Natural killer cell (primary cell): Measurements from ENCODE around the gene PIBF1. TPM values are rescaled to one million over a fixed set of nuclear protein-coding genes. Genes with fewer than 3 reads are reported as not detected.

Experiments
- ATAC-seq, 3 donors: fragments of 150-1000 bp in 2 of 3; fragments of 200-7000 bp in 1 of 3; cut with Tn5 transposase; 1 replicate in 1 of 3; 2 replicates in 2 of 3; pipeline ENCODE4 v1.10.0; 2021; ENCODE audit warnings: mild to moderate bottlenecking in 2 of 3, moderate library complexity in 2 of 3
- DNase-seq, 2 donors: peaks; one replicate each; pipeline versions ENCODE4 v3.0.0 to v3.0.0-alpha.2; 2013 to 2021; ENCODE audit warnings: mixed read lengths in 1 of 2
- H3K27ac ChIP-seq: one replicate; pipeline ENCODE4 v1.5.1; 2013; ENCODE audit warnings: mild to moderate bottlenecking, low read length
- H3K27me3 ChIP-seq: one replicate; pipeline ENCODE4 v1.6.1; 2013; ENCODE audit warnings: low read length; ENCODE audit not compliant: control insufficient read depth, insufficient read depth
- H3K36me3 ChIP-seq: one replicate; pipeline ENCODE4 v1.6.1; 2013; ENCODE audit warnings: low read length; ENCODE audit not compliant: control insufficient read depth, insufficient read depth
- H3K4me1 ChIP-seq: one replicate; pipeline ENCODE4 v1.6.1; 2013; ENCODE audit warnings: low read length; ENCODE audit not compliant: control insufficient read depth, insufficient read depth
- H3K4me3 ChIP-seq: one replicate; pipeline ENCODE4 v1.5.1; 2013; ENCODE audit warnings: low read length
- H3K9me3 ChIP-seq: one replicate; pipeline ENCODE4 v1.6.1; 2013; ENCODE audit warnings: low read length; ENCODE audit not compliant: control insufficient read depth, insufficient read depth
- H3K27ac Mint-ChIP-seq, 2 donors: one replicate each; pipeline ENCODE4 v1.8.0; 2022; ENCODE audit warnings: mild to moderate bottlenecking in 2 of 2, mixed read lengths in 2 of 2, moderate library complexity in 1 of 2
- H3K27me3 Mint-ChIP-seq, 2 donors: one replicate each; pipeline ENCODE4 v1.8.0; 2022; ENCODE audit warnings: low read depth in 2 of 2, mixed read lengths in 2 of 2
- H3K36me3 Mint-ChIP-seq: one replicate; pipeline ENCODE4 v1.8.0; 2022; ENCODE audit warnings: mixed read lengths
- H3K4me1 Mint-ChIP-seq, 2 donors: one replicate each; pipeline ENCODE4 v1.8.0; 2022; ENCODE audit warnings: mixed read lengths in 2 of 2
- H3K4me3 Mint-ChIP-seq: one replicate; pipeline ENCODE4 v1.8.0; 2022; ENCODE audit warnings: mild to moderate bottlenecking, moderate library complexity, mixed read lengths
- H3K9me3 Mint-ChIP-seq, 2 donors: one replicate each; pipeline ENCODE4 v1.8.0; 2022; ENCODE audit warnings: mixed read lengths in 2 of 2
- CTCF ChIP-seq: fragments of 200-600 bp; IDR thresholded peaks from one replicate; pipeline ENCODE4 v1.8.0; 2022; ENCODE audit warnings: antibody characterized with exemption
- WGBS: methylation state at CpG from one replicate; pipeline ENCODE4 v1.1.7; 2013; ENCODE audit warnings: missing lambda C conversion rate; ENCODE audit not compliant: insufficient coverage; 5-methylcytosine and 5-hydroxymethylcytosine counted together
- intact Hi-C: fragments of 100-400 bp; cut with micrococcal nuclease; formaldehyde crosslinking; loops from one replicate; pipeline ENCODE4 v1.14.2; 2022
- total RNA-seq, 4 donors: library from RNA; stranded (reverse); fragments of 120-200 nt in 1 of 4; gene quantifications; one replicate each; pipeline versions ENCODE4 v1.2.3 to v1.2.4, GENCODE V29; 2013 to 2022

The PIBF1 gene
- total RNA-seq, 3 donors from 2014 or later (not counting 1 experiment from before 2014, with no cell fraction given): 21.9 to 37.8 (median 27.8) TPM

- Mint-ChIP-seq H3K4me3 (no peak overlapping the region), H3K27me3 (no peaks in the 10 kb centered on the region), H3K4me1 (no peaks in the 10 kb centered on the region), H3K27ac (no peak overlapping the region), H3K9me3 (no peaks in the 10 kb centered on the region), H3K36me3 (no peaks in the 10 kb centered on the region)
- ATAC-seq (no peak), DNase-seq (no peak)
- no peak for TF ChIP-seq CTCF
- intact Hi-C loops: no loop called here
- Histone ChIP-seq H3K4me3 (no peak overlapping the region), H3K4me1 (no peaks in the 10 kb centered on the region), H3K27me3 (no peaks in the 10 kb centered on the region), H3K27ac (no peak overlapping the region), H3K36me3 (no peaks in the 10 kb centered on the region), H3K9me3 (no peaks in the 10 kb centered on the region)
- 95% methylated on average over 4 of the region's 5 CpGs for WGBS
Observed at GRCh38 chr13:73025217-73026012, 243.5 kb downstream of the PIBF1 start.

- intact Hi-C loops: no loop called here
- Histone ChIP-seq H3K4me3 (no peak overlapping the region), H3K27ac (no peak overlapping the region), H3K9me3 (no peaks in the 10 kb centered on the region), H3K27me3 (no peaks in the 10 kb centered on the region), H3K36me3 (no peaks in the 10 kb centered on the region), H3K4me1 (no peaks in the 10 kb centered on the region)
- Mint-ChIP-seq H3K9me3 (no peaks in the 10 kb centered on the region), H3K27me3 (no peaks in the 10 kb centered on the region), H3K4me1 (no peaks in the 10 kb centered on the region), H3K36me3 (no peaks in the 10 kb centered on the region), H3K4me3 (no peak overlapping the region), H3K27ac (no peak overlapping the region)
- no peak for TF ChIP-seq CTCF
- DNase-seq: no peak
- no peak for ATAC-seq
- WGBS: no CpG with 5 or more reads among the region's 2 CpGs
Observed at GRCh38 chr13:73034901-73035300, 253.0 kb downstream of the PIBF1 start.

DNA sequence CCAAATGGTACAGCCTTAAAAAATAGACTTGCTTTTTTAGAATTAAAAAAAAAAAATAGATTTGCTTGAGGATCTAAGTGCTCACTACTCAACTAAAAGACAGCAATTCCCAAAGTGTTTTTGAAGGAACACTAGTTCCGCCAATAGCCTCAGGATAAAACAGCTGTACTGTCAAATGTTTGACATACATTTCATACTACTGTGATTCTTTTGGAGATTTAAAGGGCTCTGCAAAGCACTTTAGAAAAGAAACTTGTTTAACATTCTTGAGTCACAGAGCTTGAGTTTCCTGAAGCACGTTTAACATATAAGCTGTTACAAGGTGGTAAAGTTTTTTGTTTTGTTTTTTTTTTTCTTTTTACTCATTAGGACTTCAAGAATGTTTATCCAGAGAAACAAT, 253.7 kb downstream of the PIBF1 start:
- no peaks in the 10 kb centered on the region for H3K4me1 ChIP-seq
- Mint-ChIP-seq H3K9me3 (no peaks in the 10 kb centered on the region), H3K4me1 (no peaks in the 10 kb centered on the region), H3K4me3 (no peak overlapping the region), H3K36me3 (no peaks in the 10 kb centered on the region), H3K27me3 (no peaks in the 10 kb centered on the region), H3K27ac (no peak overlapping the region)
- no peak overlapping the region for H3K4me3 ChIP-seq
- H3K36me3 ChIP-seq: no peaks in the 10 kb centered on the region
- 86% methylated on average over 1 of the region's 2 CpGs for WGBS
- ATAC-seq: no peak
- H3K9me3 ChIP-seq: no peaks in the 10 kb centered on the region
- no peak for DNase-seq
- no peak overlapping the region for H3K27ac ChIP-seq
- no peaks in the 10 kb centered on the region for H3K27me3 ChIP-seq
- TF ChIP-seq CTCF: no peak
- intact Hi-C loops: no loop called here

DNA sequence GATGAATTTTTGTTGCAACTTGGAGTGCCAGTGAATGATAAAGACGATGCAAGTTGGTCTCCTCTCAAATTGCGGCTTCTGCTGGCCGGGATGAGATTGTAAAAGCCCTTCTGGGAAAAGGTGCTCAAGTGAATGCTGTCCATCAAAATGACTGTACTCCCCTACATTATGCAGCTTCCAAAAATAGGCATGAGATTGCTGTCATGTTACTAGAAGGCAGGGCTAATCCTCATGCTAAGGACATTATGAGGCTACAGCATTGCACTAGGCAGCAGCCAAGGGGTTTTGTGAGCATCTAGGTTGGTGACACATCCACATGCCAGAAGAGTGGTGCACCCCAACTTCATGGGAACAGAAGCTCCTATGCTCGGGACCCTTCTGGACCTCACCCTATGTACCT, 254.6 kb downstream of the PIBF1 start:
- H3K4me1 Mint-ChIP-seq: no peaks in the 10 kb centered on the region
- no peak for DNase-seq
- no peaks in the 10 kb centered on the region for H3K27me3 Mint-ChIP-seq
- WGBS: 92% methylated on average over 4 of the region's 4 CpGs
- intact Hi-C loops: no loop called here
- H3K36me3 ChIP-seq: no peaks in the 10 kb centered on the region
- ATAC-seq: no peak
- no peaks in the 10 kb centered on the region for H3K36me3 Mint-ChIP-seq
- no peaks in the 10 kb centered on the region for H3K27me3 ChIP-seq
- no peak overlapping the region for H3K4me3 ChIP-seq
- H3K4me1 ChIP-seq: no peaks in the 10 kb centered on the region
- no peak overlapping the region for H3K27ac Mint-ChIP-seq
- no peaks in the 10 kb centered on the region for H3K9me3 ChIP-seq
- H3K4me3 Mint-ChIP-seq: no peak overlapping the region
- no peak overlapping the region for H3K27ac ChIP-seq
- H3K9me3 Mint-ChIP-seq: no peaks in the 10 kb centered on the region
- TF ChIP-seq CTCF: no peak
